ENCODE results near the gene PRC1.

PRC1 gene

DNA sequence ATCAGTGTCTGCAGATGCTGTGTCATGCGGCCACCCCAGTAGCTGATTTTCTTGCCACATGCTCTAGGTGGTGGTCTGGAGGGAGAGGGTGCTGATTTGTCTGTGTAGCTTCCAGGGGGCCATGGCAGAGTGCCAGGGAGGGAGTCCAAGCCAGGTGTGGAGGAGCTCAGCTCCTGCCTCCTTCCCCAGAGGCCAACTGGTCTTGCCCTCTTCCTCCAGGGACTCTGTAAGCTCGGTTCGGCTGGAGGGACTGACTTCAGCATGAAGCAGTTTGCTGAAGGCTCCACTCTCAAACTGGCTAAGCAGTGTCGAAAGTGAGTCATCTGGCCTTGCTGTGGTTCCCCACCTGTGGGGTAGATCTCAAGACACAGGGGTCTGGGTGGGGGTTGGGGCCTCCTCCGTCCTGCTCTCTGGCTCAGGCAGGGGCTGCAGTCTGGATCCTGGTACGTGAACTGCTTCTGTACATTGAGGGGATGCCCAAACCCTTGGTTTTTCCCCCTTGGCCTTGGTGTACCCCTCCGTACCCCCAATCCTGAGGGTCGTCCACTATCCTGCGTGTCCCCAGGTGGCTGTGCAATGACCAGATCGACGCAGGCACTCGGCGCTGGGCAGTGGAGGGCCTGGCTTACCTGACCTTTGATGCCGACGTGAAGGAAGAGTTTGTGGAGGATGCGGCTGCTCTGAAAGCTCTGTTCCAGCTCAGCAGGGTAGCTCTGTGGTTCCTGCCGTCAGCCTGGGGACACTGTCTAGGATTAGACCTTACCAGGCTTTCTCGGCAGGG lies 46.6 kb downstream of the PRC1 start:
- Histone ChIP-seq H3K4me3 (replicated peaks; ENCODE audit: low read depth, low read length) (no peak overlapping the region), H3K36me3 (ENCODE audit: control insufficient read depth, insufficient read depth, low read length) (peaks cover 42% of the 10 kb centered on the region), H3K27me3 (replicated peaks; ENCODE audit: control insufficient read depth, insufficient read depth, low read length) (no peaks in the 10 kb centered on the region)
- TF ChIP-seq, protein P1, sequence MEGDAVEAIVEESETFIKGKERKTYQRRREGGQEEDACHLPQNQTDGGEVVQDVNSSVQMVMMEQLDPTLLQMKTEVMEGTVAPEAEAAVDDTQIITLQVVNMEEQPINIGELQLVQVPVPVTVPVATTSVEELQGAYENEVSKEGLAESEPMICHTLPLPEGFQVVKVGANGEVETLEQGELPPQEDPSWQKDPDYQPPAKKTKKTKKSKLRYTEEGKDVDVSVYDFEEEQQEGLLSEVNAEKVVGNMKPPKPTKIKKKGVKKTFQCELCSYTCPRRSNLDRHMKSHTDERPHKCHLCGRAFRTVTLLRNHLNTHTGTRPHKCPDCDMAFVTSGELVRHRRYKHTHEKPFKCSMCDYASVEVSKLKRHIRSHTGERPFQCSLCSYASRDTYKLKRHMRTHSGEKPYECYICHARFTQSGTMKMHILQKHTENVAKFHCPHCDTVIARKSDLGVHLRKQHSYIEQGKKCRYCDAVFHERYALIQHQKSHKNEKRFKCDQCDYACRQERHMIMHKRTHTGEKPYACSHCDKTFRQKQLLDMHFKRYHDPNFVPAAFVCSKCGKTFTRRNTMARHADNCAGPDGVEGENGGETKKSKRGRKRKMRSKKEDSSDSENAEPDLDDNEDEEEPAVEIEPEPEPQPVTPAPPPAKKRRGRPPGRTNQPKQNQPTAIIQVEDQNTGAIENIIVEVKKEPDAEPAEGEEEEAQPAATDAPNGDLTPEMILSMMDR (IDR thresholded peaks at IDR 0.05; ENCODE audit: insufficient read depth, low read length, poor library complexity, severe bottlenecking) = no peak
- no peak for DNase-seq (ENCODE audit: extremely low read depth, insufficient read length)

DNA sequence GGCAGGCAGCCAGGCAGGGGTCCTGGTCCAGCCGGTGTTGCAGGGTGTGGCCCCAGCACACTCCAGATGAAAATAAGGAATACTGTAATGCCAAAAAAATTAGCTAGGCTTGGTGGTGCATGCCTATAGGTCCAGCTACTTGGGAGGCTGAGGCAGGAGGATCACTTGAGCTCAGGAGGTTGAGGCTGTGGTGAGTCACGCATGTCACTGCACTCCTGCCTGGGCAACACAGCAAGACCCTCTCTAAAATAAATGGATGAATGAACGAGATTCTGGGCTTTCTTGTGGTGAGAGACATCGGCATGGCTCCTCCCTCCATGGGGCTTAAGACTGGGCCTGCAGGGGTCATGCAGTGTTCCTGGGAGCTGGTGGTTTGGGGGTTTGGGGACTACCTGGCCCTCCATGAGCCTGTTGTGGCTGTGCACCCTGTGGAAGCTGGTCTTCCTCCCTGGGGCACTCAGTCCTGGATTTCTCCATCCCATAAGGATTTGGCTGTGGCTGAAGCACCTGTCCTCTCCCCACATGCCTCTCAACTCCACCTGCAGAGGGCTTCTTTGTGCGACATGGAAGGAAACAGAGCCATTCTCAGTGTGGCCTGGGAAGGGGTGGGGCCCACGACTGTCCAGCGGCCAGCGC lies 47.3 kb downstream of the PRC1 start:
- no peak overlapping the region for H3K4me3 ChIP-seq (replicated peaks; ENCODE audit: low read depth, low read length)

DNA sequence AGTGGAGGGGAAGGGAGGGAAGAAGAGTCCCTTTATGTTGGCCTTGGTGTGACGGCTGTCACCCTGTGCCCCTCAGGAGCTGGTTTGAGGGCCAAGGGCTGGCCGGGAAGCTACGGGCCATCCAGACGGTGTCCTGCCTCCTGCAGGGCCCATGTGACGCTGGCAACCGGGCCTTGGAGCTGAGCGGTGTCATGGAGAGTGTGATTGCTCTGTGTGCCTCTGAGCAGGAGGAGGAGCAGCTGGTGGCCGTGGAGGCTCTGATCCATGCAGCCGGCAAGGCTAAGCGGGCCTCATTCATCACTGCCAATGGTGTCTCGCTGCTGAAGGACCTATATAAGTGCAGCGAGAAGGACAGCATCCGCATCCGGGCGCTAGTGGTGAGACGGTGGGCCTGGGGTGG lies 47.8 kb downstream of the PRC1 start:
- peaks cover 49% of the 10 kb centered on the region for H3K36me3 ChIP-seq (ENCODE audit: control insufficient read depth, insufficient read depth, low read length)
- TF ChIP-seq, protein P1 (IDR thresholded peaks at IDR 0.05; ENCODE audit: insufficient read depth, low read length, poor library complexity, severe bottlenecking) = no peak

More for the DNA sequence above, 47.3 kb downstream of the PRC1 start:
- TF ChIP-seq, protein P1 (IDR thresholded peaks at IDR 0.05; ENCODE audit: insufficient read depth, low read length, poor library complexity, severe bottlenecking) = no peak
- H3K36me3 ChIP-seq (ENCODE audit: control insufficient read depth, insufficient read depth, low read length) = peaks cover 47% of the 10 kb centered on the region
- no peak for DNase-seq (ENCODE audit: extremely low read depth, insufficient read length)
- H3K27me3 ChIP-seq (replicated peaks; ENCODE audit: control insufficient read depth, insufficient read depth, low read length) = no peaks in the 10 kb centered on the region

DNA sequence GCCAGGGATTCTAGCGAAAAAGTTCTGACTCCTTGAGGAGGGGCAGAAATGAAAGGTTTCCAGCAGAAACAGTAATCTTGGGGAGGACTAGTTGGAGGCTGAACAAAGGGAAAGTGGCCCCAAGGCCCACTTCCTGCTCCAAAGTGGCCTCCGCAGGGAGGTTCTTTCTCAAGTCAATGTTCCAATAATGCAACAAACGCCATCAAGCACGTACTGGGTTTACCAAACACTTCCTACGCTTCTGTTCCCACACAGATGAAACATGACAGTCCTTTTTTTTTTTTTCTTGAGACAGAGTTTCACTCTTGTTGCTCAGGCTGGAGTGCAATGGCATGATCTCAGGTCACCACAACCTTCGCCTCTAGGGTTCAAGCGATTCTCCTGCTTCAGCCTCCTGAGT lies 49.2 kb downstream of the PRC1 start:
- Histone ChIP-seq H3K4me3 (replicated peaks; ENCODE audit: low read depth, low read length) (no peak overlapping the region), H3K36me3 (ENCODE audit: control insufficient read depth, insufficient read depth, low read length) (peaks cover 52% of the 10 kb centered on the region), H3K27me3 (replicated peaks; ENCODE audit: control insufficient read depth, insufficient read depth, low read length) (no peaks in the 10 kb centered on the region)
- DNase-seq (ENCODE audit: extremely low read depth, insufficient read length) = no peak
- TF ChIP-seq, protein P1 (IDR thresholded peaks at IDR 0.05; ENCODE audit: insufficient read depth, low read length, poor library complexity, severe bottlenecking) = no peak

More for the DNA sequence above, 47.8 kb downstream of the PRC1 start:
- H3K27me3 ChIP-seq (replicated peaks; ENCODE audit: control insufficient read depth, insufficient read depth, low read length) = no peaks in the 10 kb centered on the region
- DNase-seq (ENCODE audit: extremely low read depth, insufficient read length) = no peak
- no peak overlapping the region for H3K4me3 ChIP-seq (replicated peaks; ENCODE audit: low read depth, low read length)

DNA sequence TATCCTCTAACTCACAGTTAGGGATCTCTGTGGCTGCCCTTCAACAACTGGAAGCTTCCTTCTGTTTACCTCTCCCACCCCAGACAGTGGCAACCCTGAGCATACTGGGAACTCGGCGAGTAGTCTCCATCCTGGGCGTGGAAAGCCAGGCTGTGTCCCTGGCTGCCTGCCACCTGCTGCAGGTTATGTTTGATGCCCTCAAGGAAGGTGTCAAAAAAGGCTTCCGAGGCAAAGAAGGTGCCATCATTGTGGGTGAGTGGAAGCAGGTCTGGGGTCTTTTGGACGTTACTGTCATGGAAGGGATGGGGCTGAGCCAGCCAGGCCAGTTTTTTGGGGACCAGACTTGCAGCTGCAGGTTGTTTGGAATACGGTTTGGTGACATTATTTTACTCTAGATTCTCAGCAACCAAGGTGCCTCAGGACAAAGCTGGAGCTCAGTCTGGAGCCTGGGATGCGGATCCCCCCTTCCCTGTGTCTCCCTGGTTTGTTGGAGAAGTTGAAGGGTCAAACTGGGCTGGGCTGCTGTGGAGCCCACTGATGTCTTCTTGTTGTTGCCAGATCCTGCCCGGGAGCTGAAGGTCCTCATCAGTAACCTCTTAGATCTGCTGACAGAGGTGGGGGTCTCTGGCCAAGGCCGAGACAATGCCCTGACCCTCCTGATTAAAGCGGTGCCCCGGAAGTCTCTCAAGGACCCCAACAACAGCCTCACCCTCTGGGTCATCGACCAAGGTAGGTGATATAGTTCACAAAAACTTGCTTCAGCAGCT lies 51.8 kb downstream of the PRC1 start:
- peaks cover 45% of the 10 kb centered on the region for H3K36me3 ChIP-seq (ENCODE audit: control insufficient read depth, insufficient read depth, low read length)
- no peaks in the 10 kb centered on the region for H3K27me3 ChIP-seq (replicated peaks; ENCODE audit: control insufficient read depth, insufficient read depth, low read length)
- no peak for DNase-seq (ENCODE audit: extremely low read depth, insufficient read length)
- H3K4me3 ChIP-seq (replicated peaks; ENCODE audit: low read depth, low read length) = no peak overlapping the region
- TF ChIP-seq, protein P1 (IDR thresholded peaks at IDR 0.05; ENCODE audit: insufficient read depth, low read length, poor library complexity, severe bottlenecking) = no peak
